ENCODE data around the gene TMX3.

DNA sequence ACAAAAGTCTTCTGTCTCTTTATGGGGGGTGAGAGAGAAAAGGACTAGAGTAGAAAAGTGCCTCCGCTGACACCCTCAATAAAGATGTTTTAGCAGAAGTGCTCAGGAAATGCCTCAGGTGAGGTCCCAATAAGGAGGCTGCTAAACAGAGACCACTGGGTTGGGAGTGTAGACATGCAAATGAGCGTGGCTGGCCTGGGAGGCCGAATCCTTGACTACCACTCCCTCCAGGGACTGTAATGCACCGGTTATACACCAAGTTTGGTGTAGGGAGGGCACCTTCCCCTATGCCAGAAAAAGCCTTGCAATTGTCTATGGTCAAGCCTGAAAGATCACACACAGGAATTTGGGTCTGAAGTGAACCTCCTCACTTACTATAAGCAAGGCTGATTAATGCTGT is 1.8 kb downstream of the TMX3 start:
- TF ChIP-seq POLR2A (IDR thresholded peaks at IDR 0.05), result no peak
- TF ChIP-seq, protein P1, sequence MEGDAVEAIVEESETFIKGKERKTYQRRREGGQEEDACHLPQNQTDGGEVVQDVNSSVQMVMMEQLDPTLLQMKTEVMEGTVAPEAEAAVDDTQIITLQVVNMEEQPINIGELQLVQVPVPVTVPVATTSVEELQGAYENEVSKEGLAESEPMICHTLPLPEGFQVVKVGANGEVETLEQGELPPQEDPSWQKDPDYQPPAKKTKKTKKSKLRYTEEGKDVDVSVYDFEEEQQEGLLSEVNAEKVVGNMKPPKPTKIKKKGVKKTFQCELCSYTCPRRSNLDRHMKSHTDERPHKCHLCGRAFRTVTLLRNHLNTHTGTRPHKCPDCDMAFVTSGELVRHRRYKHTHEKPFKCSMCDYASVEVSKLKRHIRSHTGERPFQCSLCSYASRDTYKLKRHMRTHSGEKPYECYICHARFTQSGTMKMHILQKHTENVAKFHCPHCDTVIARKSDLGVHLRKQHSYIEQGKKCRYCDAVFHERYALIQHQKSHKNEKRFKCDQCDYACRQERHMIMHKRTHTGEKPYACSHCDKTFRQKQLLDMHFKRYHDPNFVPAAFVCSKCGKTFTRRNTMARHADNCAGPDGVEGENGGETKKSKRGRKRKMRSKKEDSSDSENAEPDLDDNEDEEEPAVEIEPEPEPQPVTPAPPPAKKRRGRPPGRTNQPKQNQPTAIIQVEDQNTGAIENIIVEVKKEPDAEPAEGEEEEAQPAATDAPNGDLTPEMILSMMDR (IDR thresholded peaks at IDR 0.05), result no peak
